Neural cell (in vitro differentiated cells): ENCODE measurements around the gene ATP2C2. TPM values are rescaled to one million over a fixed set of nuclear protein-coding genes. Genes with fewer than 3 reads are reported as not detected.

ENCODE experiments used
- H2AFZ ChIP-seq: fragments of 200-600, 300-800 bp; sonication (generic), shearing (Covaris generic); 2 replicates; pipeline ENCODE4 v1.6.0; 2014; ENCODE audit warnings: low read depth, mild to moderate bottlenecking, antibody characterized with exemption, low read length, moderate library complexity
- H3F3A ChIP-seq: fragments of 200-600 bp; shearing (Covaris generic); 2 replicates; pipeline ENCODE4 v1.6.1; 2016; ENCODE audit warnings: mild to moderate bottlenecking, moderate library complexity, mixed read lengths, antibody characterized with exemption, low read length; ENCODE audit not compliant: insufficient read depth, poor library complexity, severe bottlenecking
- H3K27ac ChIP-seq: fragments of 200-600, 300-800 bp; sonication (generic), shearing (Covaris generic); 2 replicates; pipeline ENCODE4 v1.5.1; 2014; ENCODE audit warnings: mild to moderate bottlenecking, low read length, moderate library complexity
- H3K27me3 ChIP-seq: fragments of 300-800, 200-600 bp; sonication (generic), shearing (Covaris generic); 2 replicates; pipeline ENCODE4 v1.6.0; 2014; ENCODE audit warnings: mild to moderate bottlenecking, low read depth, low read length, moderate library complexity; ENCODE audit not compliant: insufficient read depth
- H3K36me3 ChIP-seq: fragments of 300-800, 200-600 bp; sonication (generic), shearing (Covaris generic); 2 replicates; pipeline ENCODE4 v1.5.1; 2014; ENCODE audit warnings: mild to moderate bottlenecking, antibody characterized with exemption, low read length, moderate library complexity; ENCODE audit not compliant: insufficient read depth
- H3K4me2 ChIP-seq: fragments of 300-800, 200-600 bp; sonication (generic), shearing (Covaris generic); 2 replicates; pipeline ENCODE4 v1.6.0; 2014; ENCODE audit warnings: mild to moderate bottlenecking, low read length
- H3K4me3 ChIP-seq: fragments of 300-800, 200-600 bp; sonication (generic), shearing (Covaris generic); 2 replicates; pipeline ENCODE4 v1.5.1; 2014; ENCODE audit warnings: mild to moderate bottlenecking, low read length, moderate library complexity
- H3K79me2 ChIP-seq: fragments of 200-600 bp; shearing (Covaris generic); replicated peaks from 2 replicates; pipeline ENCODE4 v1.6.0; 2014; ENCODE audit warnings: mild to moderate bottlenecking, low read length, moderate library complexity; ENCODE audit not compliant: insufficient read depth
- H3K9ac ChIP-seq: fragments of 300-800, 200-600 bp; sonication (generic), shearing (Covaris generic); 2 replicates; pipeline ENCODE4 v1.6.1; 2016; ENCODE audit warnings: mild to moderate bottlenecking, low read length, mixed read lengths
- H3K9me2 ChIP-seq: fragments of 200-600 bp; shearing (Covaris generic); 2 replicates; pipeline ENCODE4 v1.6.1; 2016; ENCODE audit warnings: mild to moderate bottlenecking, low read length, mixed read lengths; ENCODE audit not compliant: insufficient read depth
- H3K9me3 ChIP-seq: fragments of 200-600, 300-800 bp; sonication (generic), shearing (Covaris generic); 2 replicates; pipeline ENCODE4 v1.6.1; 2016; ENCODE audit warnings: mild to moderate bottlenecking, mixed run types, low read length, moderate library complexity, mixed read lengths
- H4K20me1 ChIP-seq: fragments of 200-600 bp; shearing (Covaris generic); 2 replicates; pipeline ENCODE4 v1.6.1; 2016; ENCODE audit warnings: mild to moderate bottlenecking, mixed run types; ENCODE audit not compliant: insufficient read depth
- CTCF ChIP-seq: fragments of 450-650 bp; IDR thresholded peaks from 2 replicates; pipeline ENCODE4 v1.5.1; 2014; ENCODE audit warnings: antibody characterized with exemption, mild to moderate bottlenecking, moderate library complexity; ENCODE audit not compliant: poor library complexity, severe bottlenecking
- EP300 ChIP-seq: fragments of 450-650 bp; conservative IDR thresholded peaks from 2 replicates; pipeline ENCODE4 v1.6.1; 2014; ENCODE audit warnings: antibody characterized with exemption, mild to moderate bottlenecking, moderate library complexity; ENCODE audit not compliant: poor library complexity, severe bottlenecking
- EZH2 ChIP-seq: fragments of 200-600, 300-800 bp; shearing (Covaris generic), sonication (generic); IDR thresholded peaks from 2 replicates; pipeline ENCODE4 v1.6.1; 2014; ENCODE audit warnings: antibody characterized with exemption, low read length, borderline replicate concordance, mild to moderate bottlenecking; ENCODE audit not compliant: insufficient read depth, poor library complexity, severe bottlenecking
- MXI1 ChIP-seq: fragments of 450-650 bp; conservative IDR thresholded peaks from 2 replicates; pipeline ENCODE4 v1.6.1; 2014; ENCODE audit warnings: antibody characterized with exemption, mild to moderate bottlenecking; ENCODE audit not compliant: poor library complexity, severe bottlenecking
- POLR2AphosphoS5 ChIP-seq: IDR thresholded peaks from 2 replicates; pipeline ENCODE4 v1.6.1; 2012
- RAD21 ChIP-seq: fragments of 450-650 bp; conservative IDR thresholded peaks from 2 replicates; pipeline ENCODE4 v1.6.1; 2014; ENCODE audit warnings: antibody characterized with exemption, mild to moderate bottlenecking, moderate library complexity
- REST ChIP-seq: IDR thresholded peaks from 2 replicates; pipeline ENCODE4 v1.6.1; 2012; ENCODE audit warnings: borderline replicate concordance
- SMC3 ChIP-seq: fragments of 450-650 bp; conservative IDR thresholded peaks from 2 replicates; pipeline ENCODE4 v1.6.1; 2014; ENCODE audit warnings: antibody characterized with exemption, mild to moderate bottlenecking, moderate library complexity; ENCODE audit not compliant: poor library complexity
- TAF1 ChIP-seq: IDR thresholded peaks from 2 replicates; pipeline ENCODE4 v1.6.1; 2012; ENCODE audit warnings: low read depth
- polyA plus RNA-seq: library from polyadenylated mRNA; depleted of rRNA; stranded (reverse); fragments of >200 nt; gene quantifications from 2 replicates; pipeline ENCODE4 v1.2.3, GENCODE V29; 2014

The ATP2C2 gene
- polyA plus RNA-seq, 1 donor from 2014 or later = not detected

- Histone ChIP-seq H3K4me3 (no peak overlapping the region), H3K27me3 (no peaks in the 10 kb centered on the region), H4K20me1 (no peaks in the 10 kb centered on the region), H2AFZ (no peak overlapping the region), H3K9me2 (no peaks in the 10 kb centered on the region), H3K27ac (no peak overlapping the region), H3K9ac (no peak overlapping the region), H3F3A (no peaks in the 10 kb centered on the region), H3K36me3 (no peaks in the 10 kb centered on the region), H3K4me2 (no peak overlapping the region), H3K79me2 (no peaks in the 10 kb centered on the region), H3K9me3 (no peaks in the 10 kb centered on the region)
- TF ChIP-seq EZH2 = no peak
- no peak for TF ChIP-seq REST
- no peak for TF ChIP-seq RAD21
- no peak for TF ChIP-seq MXI1
- TF ChIP-seq EP300 = no peak
- no peak for TF ChIP-seq TAF1
- TF ChIP-seq SMC3 = no peak
- TF ChIP-seq POLR2AphosphoS5 = no peak
- no peak for TF ChIP-seq CTCF
These were observed 62.5 kb downstream of the ATP2C2 start for GRCh38 chr16:84430860-84431259.

- no peak overlapping the region for H3K27ac ChIP-seq
- H3K9ac ChIP-seq = no peak overlapping the region
- TF ChIP-seq SMC3 = no peak
- no peak for TF ChIP-seq POLR2AphosphoS5
- TF ChIP-seq EZH2 = no peak
- TF ChIP-seq REST = no peak
- no peak for TF ChIP-seq MXI1
- no peak for TF ChIP-seq TAF1
- TF ChIP-seq RAD21 = no peak
- no peak for TF ChIP-seq EP300
- no peak for TF ChIP-seq CTCF
- H3K9me3 ChIP-seq = no peaks in the 10 kb centered on the region
- H3K36me3 ChIP-seq = no peaks in the 10 kb centered on the region
- no peaks in the 10 kb centered on the region for H3F3A ChIP-seq
- no peak overlapping the region for H2AFZ ChIP-seq
- no peaks in the 10 kb centered on the region for H3K79me2 ChIP-seq
- H3K4me2 ChIP-seq = no peak overlapping the region
- H4K20me1 ChIP-seq = no peaks in the 10 kb centered on the region
- H3K27me3 ChIP-seq = no peaks in the 10 kb centered on the region
- H3K9me2 ChIP-seq = no peaks in the 10 kb centered on the region
- no peak overlapping the region for H3K4me3 ChIP-seq
These were observed 66.5 kb downstream of the ATP2C2 start for GRCh38 chr16:84434800-84435199.
